ENCODE data around the gene NPPA.
"Not testable (repeated sequence)": the region's sequence is repeated elsewhere in the genome, so short reads cannot be mapped to it uniquely, and the experiment has no call there.

NPPA gene

GRCh38 chr1:11831945-11832725, 15.4 kb downstream of the NPPA start:
- TF ChIP-seq GATA1 (IDR thresholded peaks at IDR 0.05; ENCODE audit: low read depth, low read length): no peak
- TF ChIP-seq POLR2A (IDR thresholded peaks at IDR 0.05; ENCODE audit: low read length): peak; percentile 11
- no peak for DNase-seq

GRCh38 chr1:11828511-11828910, 19.1 kb downstream of the NPPA start:
- DNase-seq: no peak
- TF ChIP-seq POLR2A (IDR thresholded peaks at IDR 0.05; ENCODE audit: low read length) (no peak), GATA1 (IDR thresholded peaks at IDR 0.05; ENCODE audit: low read depth, low read length) (no peak)

GRCh38 chr1:11826946-11827345, 20.6 kb downstream of the NPPA start:
- DNase-seq: no peak
- no peak for TF ChIP-seq POLR2A (IDR thresholded peaks at IDR 0.05; ENCODE audit: low read length)
- no peak for TF ChIP-seq GATA1 (IDR thresholded peaks at IDR 0.05; ENCODE audit: low read depth, low read length)

- TF ChIP-seq GATA1 (IDR thresholded peaks at IDR 0.05; ENCODE audit: low read depth, low read length) (no peak), POLR2A (IDR thresholded peaks at IDR 0.05; ENCODE audit: low read length) (no peak)
- DNase-seq: no peak
Measured at GRCh38 chr1:11825131-11825530, 22.5 kb downstream of the NPPA start.

GRCh38 chr1:11823366-11824137, 24.0 kb downstream of the NPPA start:
- TF ChIP-seq GATA1 (IDR thresholded peaks at IDR 0.05; ENCODE audit: low read depth, low read length) (no peak), POLR2A (IDR thresholded peaks at IDR 0.05; ENCODE audit: low read length) (peak; percentile 12)
- DNase-seq: no peak

- no peak for DNase-seq
- TF ChIP-seq POLR2A (IDR thresholded peaks at IDR 0.05; ENCODE audit: low read length) (no peak), GATA1 (IDR thresholded peaks at IDR 0.05; ENCODE audit: low read depth, low read length) (no peak)
Measured at GRCh38 chr1:11822091-11822490, 25.5 kb downstream of the NPPA start.

- no peak for DNase-seq
- no peak for TF ChIP-seq GATA1 (IDR thresholded peaks at IDR 0.05; ENCODE audit: low read depth, low read length)
- no peak for TF ChIP-seq POLR2A (IDR thresholded peaks at IDR 0.05; ENCODE audit: low read length)
Measured at GRCh38 chr1:11817192-11817591, 30.4 kb downstream of the NPPA start.

- no peak for TF ChIP-seq POLR2A (IDR thresholded peaks at IDR 0.05; ENCODE audit: low read length)
- TF ChIP-seq GATA1 (IDR thresholded peaks at IDR 0.05; ENCODE audit: low read depth, low read length): no peak
- DNase-seq: no peak
Measured at GRCh38 chr1:11813021-11813420, 34.6 kb downstream of the NPPA start.

- DNase-seq: no peak
Measured at GRCh38 chr1:11807133-11807532, 40.5 kb downstream of the NPPA start.

GRCh38 chr1:11806307-11806936, 41.2 kb downstream of the NPPA start:
- TF ChIP-seq GATA1 (IDR thresholded peaks at IDR 0.05; ENCODE audit: low read depth, low read length) (no peak), POLR2A (IDR thresholded peaks at IDR 0.05; ENCODE audit: low read length) (no peak)
- peak; percentile 62 to 78 for DNase-seq

More at GRCh38 chr1:11807133-11807532, 40.5 kb downstream of the NPPA start:
- TF ChIP-seq POLR2A (IDR thresholded peaks at IDR 0.05; ENCODE audit: low read length) (no peak), GATA1 (IDR thresholded peaks at IDR 0.05; ENCODE audit: low read depth, low read length) (no peak)

- peak; percentile 99 for DNase-seq
- TF ChIP-seq POLR2A (IDR thresholded peaks at IDR 0.05; ENCODE audit: low read length) (peak; percentile 88), GATA1 (IDR thresholded peaks at IDR 0.05; ENCODE audit: low read depth, low read length) (no peak)
Measured at GRCh38 chr1:11805422-11806306, 41.9 kb downstream of the NPPA start, which contains the start of the genes CLCN6 and MTHFR. CLCN6 (plus strand) TSS chr1:11806191; CDS start chr1:11806263, 72 bp downstream. MTHFR (minus strand) TSS chr1:11805964; CDS start chr1:11803116, 2,848 bp downstream.

GRCh38 chr1:11804666-11805421, 42.7 kb downstream of the NPPA start:
- peak; percentile 81 to 89 for DNase-seq
- TF ChIP-seq POLR2A (IDR thresholded peaks at IDR 0.05; ENCODE audit: low read length): no peak
- TF ChIP-seq GATA1 (IDR thresholded peaks at IDR 0.05; ENCODE audit: low read depth, low read length): no peak

GRCh38 chr1:11803924-11804665, 43.5 kb downstream of the NPPA start:
- not testable (repeated sequence) for DNase-seq
